OCI-M2 (cell line): ENCODE data around the gene TARBP1.
"Not testable (repeated sequence)": the region's sequence is repeated elsewhere in the genome, so short reads cannot be mapped to it uniquely, and the experiment has no call there.

Source experiments
- DNase-seq: peaks from one replicate; lab custom pipeline; 2025; ENCODE audit not compliant: unreplicated experiment; lab: John Stamatoyannopoulos, UW

TARBP1 gene

GRCh38 chr1:234478481-234479309, at the start of gene TARBP1:
TARBP1 (minus strand) TSS chr1:234479179; CDS start chr1:234479103, 76 bp downstream.
- no peak for DNase-seq

DNA sequence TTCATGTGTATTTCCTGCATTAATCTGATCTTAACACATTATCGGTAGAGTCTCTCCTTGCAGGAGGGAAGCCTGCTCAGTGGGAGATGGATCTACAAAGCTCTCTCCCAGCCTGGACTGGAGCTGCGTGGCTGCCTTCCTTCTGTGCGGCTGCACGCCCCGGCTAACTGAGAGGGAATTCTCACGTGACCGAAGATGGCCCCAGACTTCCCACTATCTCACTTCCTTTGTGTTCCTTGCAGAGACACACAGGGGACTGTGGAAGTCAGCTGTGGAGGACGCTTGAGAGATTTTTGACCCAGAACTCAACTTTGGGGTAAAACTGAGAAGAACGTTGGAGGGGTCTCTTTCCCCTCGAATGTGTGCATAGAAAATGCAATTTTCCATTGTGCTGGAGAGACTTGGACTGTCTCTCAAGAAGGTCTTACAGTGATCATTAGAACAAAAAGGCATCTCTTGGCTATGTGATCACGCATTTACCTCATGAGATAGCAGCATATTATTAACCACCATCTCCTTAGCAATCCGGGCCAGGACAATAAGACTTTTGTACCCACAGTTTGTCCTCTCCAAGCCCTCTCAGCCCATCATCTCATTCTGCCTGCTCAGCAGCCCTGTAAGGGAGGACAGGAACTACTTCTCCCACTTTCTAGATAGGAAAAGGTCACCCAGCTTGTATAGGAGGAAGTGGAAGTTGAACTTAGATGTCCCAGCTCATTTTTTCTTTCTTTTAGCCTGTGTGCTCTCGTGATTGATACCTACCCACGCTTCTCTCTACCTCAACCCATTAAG, 49.3 kb upstream of the TARBP1 start:
- no peak for DNase-seq

DNA sequence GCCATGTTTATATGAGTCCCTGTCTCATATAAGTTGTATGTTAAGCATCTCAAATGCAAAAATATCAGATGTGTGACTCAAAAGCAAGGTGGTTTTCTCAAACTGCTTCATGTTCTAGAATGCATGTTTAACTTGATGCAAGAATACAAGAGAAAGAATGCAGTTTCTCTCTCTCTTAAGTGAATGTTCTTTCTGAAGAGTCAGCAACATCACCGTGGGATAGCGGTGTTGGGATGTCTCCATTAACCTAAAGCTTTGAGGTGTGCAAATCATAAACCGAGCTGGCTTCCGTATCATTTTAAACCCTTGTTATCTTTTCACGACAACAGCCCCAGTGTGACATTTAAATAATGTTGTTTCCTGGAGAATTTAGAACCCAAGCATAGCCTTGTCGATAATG, 48.4 kb upstream of the TARBP1 start:
- no peak for DNase-seq

- no peak for DNase-seq
These were observed 47.9 kb upstream of the TARBP1 start for GRCh38 chr1:234526922-234527321.

DNA sequence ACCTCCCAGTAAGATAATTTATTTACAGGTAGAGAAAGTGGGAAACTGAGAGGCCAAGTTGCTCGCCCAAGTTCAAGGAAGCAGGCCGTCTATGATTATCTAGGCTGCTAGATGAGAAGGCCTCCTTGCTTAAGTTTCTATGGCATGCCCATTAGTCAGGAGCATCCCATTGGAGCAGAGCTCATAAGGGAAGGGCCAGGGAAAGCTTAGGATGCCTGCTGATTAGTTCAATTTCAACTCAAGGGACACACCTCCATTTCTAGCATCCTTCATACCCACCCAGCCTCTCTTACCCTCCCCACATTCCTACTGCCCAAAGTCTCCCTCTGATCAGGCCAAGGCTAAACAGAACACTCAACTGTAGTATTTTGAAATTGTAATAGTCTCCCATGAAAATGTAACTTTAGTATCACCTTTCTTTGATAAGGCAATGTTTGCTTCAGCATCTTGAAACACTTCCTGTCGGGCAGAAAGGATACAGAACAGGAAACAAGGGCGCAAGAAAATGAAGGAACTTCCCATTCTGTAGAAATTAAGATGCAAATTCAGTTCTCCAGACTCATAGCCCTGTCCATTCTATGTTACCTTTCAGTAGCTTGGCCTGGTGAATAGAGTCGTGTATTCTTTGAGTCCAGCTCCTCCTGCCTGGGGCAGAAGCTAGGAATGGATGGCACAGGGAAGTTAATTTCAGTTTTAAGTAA, 46.3 kb upstream of the TARBP1 start:
- no peak for DNase-seq

DNA sequence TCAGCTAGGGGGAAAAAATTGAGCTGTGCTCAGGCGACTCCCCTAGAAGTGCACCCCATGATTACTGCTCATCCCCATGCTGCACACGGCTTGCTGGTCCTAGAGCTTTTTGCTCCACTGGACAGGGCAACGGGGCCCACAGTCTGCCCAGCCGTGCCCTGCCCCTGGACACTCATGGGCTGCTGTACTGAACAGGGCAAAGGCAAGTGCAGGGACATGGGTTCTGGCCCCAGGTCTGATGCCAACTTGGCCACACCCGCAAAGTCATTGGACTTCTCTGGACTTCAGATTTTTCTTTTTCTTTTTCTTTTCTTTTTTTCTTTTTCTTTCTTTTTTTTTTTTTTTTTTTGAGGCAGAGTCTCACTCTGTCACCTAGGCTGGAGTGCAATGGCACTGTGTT, 42.9 kb upstream of the TARBP1 start:
- DNase-seq: no peak

DNA sequence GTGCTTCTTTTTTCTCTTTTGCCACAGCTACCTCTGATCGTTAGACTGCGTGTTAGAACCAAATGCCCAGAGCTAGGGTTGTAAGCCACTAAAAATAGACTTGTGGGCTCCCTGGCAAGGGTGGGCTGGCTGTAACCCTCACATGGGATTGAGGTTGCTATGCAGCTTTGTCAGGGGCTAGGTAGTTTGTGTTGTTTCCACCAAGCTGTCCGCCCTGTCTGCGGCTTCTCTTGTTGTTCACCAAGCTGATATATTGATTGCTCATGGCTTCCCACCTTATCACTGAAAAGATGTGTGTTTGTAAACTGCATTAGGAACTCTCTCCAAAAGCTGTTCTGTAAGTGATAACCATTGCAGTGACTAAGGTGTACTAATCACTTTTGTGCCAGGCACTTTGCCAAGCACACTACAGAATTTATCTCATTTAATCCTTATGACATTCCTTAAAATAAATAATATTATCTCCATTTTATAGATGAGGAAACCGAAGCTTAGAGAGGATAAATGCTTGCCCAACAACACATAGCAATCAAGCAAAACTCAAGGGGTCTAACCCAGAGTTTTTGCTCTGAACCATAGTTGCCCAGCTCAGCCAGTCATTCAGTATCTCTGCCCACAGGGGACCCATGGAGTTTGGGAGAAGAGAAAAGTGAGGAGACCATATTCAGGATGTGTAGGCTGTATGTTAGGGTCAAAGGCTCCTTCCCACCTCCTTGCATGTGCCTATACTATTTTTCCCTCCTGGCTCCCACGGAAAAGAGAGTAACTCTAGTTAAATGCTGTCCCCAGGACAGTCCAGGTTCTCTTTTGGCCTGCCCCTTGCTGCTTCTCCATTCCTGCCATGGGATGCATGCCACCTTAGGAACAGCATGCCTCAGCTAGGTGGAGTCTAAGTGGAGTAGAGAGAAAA, 42.2 kb upstream of the TARBP1 start:
- no peak for DNase-seq

- no peak for DNase-seq
These were observed 40.5 kb upstream of the TARBP1 start for GRCh38 chr1:234519506-234519905.

DNA sequence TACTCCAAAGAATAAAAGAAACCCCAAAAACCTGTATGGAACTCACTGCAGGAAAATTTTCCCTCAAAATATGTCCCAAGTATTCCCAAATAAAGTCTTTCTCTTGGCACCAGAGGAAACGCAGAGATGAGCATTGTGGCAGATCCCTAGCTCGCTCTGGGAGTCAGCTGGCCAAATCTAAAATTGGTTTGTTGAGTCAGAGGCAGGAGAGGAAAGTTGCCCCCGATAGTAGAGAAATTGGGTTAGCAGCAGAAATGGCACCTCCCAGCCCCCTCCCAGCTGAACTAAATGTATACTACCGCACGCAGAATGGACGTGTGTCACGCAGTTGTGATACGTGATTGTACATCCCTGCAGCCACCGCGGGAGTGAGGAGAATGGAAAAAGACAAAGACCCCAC, 39.9 kb upstream of the TARBP1 start:
- no peak for DNase-seq

DNA sequence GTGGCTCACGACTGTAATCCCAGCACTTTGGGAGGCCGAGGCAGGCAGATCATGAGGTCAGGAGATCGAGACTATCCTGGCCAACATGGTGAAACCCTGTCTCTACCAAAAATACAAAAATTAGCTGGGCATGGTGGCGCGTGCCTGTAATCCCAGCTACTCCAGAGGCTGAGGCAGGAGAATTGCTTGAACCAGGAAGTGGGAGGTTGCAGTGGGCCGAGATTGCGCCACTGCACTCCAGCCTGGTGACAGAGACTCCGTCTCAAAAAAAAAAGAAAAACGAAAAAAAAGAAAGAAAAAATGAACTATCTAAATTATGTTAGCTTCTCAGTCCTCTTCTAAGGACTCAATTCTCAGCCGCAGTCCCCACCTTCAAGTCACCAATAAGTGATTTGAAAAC, 39.1 kb upstream of the TARBP1 start:
- DNase-seq: not testable (repeated sequence)

DNA sequence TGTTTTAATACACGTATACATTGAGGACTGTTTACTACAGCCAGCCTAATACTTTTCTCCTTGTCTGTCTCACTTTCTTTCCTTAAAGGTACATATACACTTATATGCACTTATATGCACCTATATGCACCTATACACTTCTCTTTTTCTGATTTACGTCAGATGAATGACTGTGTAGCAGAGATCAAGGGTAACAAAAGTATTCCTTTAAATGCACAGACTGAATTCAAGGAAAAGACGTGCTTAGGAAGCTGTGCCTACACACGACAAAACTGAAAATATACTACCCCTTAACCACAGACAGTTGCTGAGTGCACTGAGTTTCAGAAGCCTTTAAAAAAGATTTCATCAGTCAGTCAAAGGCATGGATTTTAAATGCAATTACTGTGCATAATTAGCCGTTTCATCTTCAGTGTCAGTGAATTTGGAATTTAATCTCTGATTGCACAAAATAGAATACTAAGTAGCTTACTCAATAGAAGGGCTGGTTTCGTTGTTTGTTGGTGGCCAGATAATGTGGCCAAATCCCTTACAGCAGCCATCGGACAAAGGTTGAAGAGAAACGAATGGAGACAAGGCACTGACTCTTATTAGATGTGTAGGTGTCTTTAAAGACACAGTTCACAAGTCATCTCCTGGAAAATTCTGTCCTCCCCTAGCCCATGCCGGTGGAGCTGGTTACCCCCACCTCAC, 38.3 kb upstream of the TARBP1 start:
- DNase-seq: no peak

DNA sequence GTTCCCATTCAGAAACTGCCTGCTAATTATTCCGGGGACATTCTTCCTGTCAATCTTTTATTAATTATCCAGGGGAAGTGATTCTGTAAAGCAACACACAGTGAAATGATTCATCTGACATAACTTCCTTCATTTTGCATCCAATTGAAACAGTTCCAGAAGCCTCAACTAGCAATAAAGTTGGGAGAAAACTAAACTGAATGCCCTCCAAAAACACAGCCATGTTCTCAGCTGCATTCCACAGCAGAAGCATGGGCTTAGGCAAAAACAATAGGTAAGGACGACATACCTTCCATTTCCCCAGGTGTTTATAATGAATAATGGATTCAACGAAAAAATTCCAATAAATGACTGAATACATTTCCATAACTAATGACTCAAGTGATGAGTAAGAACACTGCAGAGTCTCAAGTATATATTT, 36.9 kb upstream of the TARBP1 start:
- DNase-seq: no peak

DNA sequence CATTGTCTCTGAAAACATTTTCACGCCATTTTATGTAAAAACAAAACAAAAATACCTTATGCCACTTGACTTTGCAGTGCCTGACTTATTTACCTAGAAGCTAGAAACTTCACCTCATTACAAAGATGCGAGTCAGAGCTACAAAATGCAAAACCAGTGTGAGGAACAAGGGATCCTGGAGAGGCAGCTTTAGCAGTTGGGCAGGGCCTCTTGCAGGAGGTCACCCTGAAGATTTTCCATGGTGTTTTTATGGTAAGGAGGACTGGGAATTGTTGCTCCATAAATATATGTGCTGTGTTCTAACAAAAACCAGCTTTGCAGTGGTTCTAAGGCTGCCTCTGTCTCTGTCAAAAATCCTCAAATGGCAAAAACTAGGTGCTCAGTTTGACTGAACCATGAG, 36.4 kb upstream of the TARBP1 start:
- DNase-seq: no peak

GRCh38 chr1:234512451-234512861, 33.5 kb upstream of the TARBP1 start:
- no peak for DNase-seq

GRCh38 chr1:234509457-234510328, 30.7 kb upstream of the TARBP1 start:
- DNase-seq: no peak

GRCh38 chr1:234507626-234508387, 28.8 kb upstream of the TARBP1 start:
- DNase-seq: no peak

DNA sequence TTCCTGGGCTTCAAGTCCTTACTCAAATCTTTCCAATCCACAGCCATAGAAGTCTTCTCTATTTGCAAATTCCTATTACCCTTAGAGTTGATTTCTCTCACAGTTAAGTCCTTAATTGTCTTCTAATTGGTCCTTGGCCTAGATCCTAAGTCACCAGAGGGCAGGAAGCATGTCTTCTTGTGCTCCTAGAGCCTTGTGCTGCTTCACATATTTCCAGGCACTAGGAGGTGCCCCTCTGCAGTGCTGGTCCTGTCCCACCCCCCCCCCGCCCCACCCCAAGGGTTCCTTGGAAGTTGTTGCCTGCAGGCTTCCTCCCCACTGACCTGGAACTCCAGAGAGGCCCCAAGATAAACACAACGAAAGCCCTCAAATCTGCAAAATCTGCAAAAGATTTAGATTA, 28.1 kb upstream of the TARBP1 start:
- DNase-seq: no peak

DNA sequence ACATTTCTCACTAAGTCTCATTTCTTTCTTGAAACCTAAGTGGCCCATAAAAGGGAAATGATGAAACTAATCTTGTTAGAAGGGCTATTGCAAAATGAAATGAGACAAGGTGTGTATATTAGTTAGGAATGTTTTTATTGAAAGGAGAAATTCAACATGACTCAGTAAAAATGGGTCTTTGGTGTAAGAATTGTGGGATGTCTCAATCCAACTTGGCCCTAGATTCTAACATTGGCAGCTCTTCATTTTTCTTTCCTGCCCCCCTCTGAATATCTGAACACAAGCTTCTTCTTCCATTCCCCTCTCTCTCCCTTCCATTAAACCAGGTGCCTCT, 26.8 kb upstream of the TARBP1 start:
- no peak for DNase-seq
